T follicular helper cell (primary cell): Measurements from ENCODE around the gene LRP1.

ENCODE experiments used
- DNase-seq: peaks from one replicate; pipeline ENCODE4 v3.0.0-alpha.2; 2020; ENCODE audit warnings: low read depth

LRP1 gene

DNA sequence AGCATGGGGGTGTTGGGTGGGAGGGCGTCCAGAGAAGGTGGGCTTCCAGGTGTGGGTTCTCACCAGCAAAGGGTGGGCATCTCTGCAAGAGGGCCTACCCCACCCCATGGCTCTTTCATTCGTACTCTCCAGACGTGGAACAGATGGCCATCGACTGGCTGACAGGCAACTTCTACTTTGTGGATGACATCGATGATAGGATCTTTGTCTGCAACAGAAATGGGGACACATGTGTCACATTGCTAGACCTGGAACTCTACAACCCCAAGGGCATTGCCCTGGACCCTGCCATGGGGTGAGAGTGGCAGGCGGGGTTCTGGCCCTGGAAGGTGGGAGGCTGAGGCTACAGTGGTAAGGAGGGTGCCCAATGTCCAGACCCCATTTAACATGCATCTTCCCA, 25.8 kb downstream of the LRP1 start:
- no peak for DNase-seq

- DNase-seq = no peak
Measured at GRCh38 chr12:57154804-57155434, 26.6 kb downstream of the LRP1 start.

GRCh38 chr12:57156701-57157403, 28.6 kb downstream of the LRP1 start:
- no peak for DNase-seq

DNA sequence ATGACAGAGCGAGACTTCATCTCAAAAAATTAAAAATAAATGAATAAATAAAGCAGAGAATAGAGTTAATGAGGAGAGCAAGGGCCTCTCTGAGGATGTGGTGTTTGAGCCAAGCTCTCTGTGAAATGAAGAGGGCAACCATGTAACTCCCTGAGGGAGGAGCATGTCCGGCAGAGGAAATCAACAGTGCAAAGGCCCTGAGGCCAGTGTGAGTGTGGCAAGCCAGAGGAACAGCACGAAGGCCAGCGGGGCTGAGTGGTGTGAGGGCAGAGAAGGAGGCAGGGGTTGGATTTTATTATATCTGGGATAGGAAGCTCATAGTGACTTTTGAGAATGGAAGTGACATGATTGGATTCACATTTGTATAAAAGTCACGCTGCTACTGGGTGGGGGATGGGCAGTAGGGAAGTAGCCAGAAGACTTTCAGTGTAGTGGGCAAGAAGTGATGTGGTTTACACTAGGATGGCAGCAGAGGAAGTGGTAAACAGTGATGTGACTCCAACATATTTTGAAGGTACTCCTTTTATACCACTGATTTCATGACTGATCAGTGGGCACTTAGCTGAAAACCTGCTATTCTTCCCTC, 29.4 kb downstream of the LRP1 start:
- DNase-seq = no peak

DNA sequence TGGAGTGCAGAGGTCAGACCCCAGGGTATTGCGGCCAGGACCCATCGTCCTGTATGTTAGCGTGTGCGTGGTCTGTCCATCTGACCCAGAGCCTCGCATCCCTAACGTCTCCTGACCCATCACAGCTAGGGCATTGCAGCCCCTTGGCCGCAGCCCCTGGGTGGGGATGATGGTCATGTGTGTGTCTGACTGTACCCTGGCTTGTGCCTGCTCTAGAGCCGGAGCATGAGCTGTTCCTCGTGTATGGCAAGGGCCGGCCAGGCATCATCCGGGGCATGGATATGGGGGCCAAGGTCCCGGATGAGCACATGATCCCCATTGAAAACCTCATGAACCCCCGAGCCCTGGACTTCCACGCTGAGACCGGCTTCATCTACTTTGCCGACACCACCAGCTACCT, 29.9 kb downstream of the LRP1 start:
- no peak for DNase-seq

DNA sequence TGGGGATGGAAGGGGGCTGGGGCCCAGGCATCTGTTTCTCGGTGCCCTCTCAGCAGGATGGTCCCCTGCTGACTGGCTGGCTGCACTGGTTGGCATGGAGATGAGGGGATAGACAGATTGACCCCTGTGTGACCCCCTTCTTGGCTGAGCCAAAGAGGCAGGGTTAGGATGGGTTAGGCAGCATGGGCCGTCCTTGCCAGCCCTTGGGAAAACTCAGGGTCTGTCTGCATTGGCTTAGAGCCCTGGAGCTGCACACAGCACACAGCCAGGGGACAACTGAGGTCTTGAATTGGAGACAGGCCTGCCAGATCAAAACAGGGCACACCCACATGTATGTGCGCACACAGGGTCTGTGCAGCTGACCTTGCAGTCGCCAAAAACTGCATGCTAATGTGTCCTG, 30.4 kb downstream of the LRP1 start:
- no peak for DNase-seq

DNA sequence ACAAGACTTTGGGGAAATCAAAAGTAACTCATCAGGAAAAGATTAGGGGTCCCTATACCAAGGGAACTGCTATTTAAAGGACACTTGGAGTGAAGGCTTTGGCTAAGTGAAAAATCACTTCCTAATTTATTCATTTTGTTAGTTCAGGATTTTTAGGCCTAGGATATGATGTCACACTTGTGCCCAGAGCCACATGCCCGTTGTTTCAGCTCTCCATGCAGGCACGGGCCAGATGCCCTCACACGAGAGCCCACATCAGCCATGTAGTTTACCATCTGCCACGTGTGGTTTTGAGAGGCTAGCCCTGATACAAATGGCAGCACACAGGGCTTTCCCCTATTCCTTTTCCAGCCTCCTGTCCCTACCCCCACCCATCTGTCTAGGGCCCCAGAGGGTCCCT, 31.0 kb downstream of the LRP1 start:
- no peak for DNase-seq

DNA sequence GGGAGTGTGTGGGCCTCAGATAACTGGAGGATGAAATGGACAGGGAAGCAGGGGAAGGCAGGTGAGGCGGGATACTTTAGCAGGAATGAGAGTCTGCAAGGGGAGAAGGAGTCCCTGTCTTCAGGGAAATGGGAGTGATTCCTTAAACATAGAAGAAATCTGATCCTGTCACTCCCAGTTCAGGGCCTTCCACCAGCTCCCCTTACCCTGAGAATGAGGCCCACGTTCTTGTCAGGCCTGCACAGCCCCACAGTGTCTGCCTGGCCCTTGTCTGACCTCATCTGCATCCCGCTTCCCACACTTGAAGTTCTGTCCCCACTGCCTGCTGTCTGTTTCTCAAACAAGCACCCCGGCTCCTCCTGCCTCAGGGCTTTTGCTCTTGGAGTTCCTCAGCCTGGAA, 31.8 kb downstream of the LRP1 start:
- no peak for DNase-seq

- no peak for DNase-seq
Measured at GRCh38 chr12:57160741-57161140, 32.5 kb downstream of the LRP1 start.

GRCh38 chr12:57161491-57161890, 33.2 kb downstream of the LRP1 start:
- no peak for DNase-seq

GRCh38 chr12:57162553-57163125, 34.4 kb downstream of the LRP1 start:
- DNase-seq = no peak

DNA sequence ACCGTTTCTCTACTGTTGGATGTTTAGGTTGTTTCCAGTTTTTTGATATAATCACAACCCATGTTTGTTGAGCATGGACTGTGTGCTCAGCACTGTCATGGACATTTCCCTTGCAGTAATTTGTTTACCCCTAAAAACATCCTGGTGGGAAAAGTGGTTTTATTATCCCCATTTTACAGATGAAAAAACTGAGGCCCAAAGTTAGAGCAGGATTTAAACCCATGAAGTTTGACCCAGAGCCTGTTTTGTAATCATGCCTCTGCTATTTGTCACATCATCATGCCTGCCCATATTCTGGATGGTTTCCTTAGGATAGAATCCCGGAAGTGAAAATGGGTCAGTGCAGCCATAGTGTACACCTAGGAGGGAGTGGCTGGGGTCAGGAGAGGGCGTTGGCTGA, 36.2 kb downstream of the LRP1 start:
- no peak for DNase-seq

DNA sequence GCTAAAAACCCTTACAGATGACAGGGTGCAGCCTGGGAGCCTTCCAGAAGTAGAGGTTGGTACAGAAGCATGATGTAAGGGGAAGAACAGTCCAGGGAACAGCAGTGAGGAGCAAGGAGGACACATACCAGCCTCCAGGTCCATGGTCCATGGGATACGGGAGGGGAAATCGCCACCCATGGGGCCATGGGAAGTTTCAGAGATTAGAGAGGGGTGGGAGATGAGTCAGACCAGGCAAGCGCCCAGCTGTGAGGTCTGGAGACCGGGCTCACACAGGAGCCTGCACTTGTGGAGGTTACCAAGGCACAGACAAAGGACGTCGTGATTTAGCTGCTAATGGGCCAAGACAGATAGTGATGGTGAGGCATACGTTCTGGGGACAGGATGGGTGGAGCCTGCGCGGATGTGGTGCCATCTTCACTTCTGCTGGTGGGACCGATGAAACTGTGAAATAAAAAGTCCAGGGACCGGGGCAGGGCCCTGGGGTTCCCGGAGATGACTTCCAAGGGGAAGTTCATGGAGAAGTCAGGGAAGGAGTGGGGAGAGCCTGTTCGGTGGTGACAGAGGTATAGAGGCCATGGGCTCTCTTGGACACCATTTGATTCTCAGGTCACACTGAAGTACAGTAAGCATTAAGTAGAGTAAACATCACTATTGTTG, 36.8 kb downstream of the LRP1 start:
- DNase-seq = no peak

GRCh38 chr12:57165741-57166140, 37.5 kb downstream of the LRP1 start:
- DNase-seq = no peak

DNA sequence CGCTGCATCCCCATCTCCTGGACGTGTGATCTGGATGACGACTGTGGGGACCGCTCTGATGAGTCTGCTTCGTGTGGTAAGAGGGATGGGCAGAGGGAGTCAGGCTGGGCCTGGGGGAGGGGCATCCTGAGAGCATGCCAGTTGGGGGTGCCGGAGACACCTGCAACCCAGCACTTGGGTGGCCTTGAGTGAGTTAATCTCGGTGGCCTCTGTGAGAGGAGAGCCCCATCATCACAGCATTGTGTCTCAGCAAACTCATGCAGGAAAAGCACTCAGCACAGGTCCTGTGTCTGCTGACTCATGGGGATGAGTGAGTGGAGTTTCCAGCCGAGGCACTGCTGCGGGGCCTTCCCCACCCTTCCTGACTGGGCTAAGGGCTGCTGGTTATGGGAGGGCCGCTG, 38.7 kb downstream of the LRP1 start:
- DNase-seq = no peak

- no peak for DNase-seq
Measured at GRCh38 chr12:57168058-57168457, 39.8 kb downstream of the LRP1 start.

DNA sequence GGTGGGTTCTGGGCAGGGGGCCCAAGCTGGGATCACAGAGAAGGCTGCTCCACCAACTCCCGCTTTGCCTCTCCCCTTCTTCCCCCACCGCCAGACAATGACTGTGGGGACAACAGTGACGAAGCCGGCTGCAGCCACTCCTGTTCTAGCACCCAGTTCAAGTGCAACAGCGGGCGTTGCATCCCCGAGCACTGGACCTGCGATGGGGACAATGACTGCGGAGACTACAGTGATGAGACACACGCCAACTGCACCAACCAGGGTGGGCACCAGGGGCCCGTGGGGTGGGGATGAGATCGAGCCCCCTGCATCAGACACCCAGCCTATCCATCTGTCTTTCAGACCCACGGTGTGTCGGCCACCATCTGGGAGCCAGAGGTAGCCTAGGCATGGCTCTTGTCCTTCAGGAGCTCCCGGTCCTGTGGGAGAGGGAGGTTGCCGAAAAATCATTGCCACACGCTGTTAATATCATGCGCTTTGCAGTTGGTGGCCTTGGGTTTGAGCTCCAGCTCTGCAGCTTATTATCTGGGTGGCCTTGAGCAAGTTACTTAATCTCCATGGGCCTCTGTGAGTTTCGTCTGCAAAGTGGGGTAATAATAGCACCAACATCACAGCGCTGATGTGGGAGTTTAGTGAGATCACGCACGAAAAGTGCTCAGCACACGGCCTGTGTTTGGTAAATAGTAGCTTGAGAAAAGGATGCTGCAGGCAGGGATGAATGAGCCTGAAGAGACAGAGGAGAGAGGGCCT, 40.9 kb downstream of the LRP1 start:
- DNase-seq = no peak

DNA sequence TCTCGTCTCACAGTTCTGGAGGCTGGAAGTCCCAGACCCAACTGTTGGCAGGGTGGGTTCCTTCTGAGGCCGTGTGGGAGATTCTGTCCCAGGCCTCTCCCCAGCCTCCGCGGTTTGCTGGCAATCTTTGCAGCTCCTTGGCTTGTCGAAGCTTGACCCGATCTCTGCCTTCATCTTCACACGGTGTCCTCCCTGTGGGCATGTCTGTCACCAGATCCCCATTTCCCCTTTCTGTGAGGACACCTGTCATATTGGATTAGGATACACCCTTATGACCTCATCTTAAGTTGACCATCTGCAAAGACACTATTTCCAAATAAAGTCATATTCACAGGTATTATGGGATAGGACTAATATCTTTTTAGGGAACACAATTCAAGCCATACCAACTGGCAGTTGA, 41.7 kb downstream of the LRP1 start:
- no peak for DNase-seq

- DNase-seq = no peak
Measured at GRCh38 chr12:57170408-57170807, 42.1 kb downstream of the LRP1 start.

DNA sequence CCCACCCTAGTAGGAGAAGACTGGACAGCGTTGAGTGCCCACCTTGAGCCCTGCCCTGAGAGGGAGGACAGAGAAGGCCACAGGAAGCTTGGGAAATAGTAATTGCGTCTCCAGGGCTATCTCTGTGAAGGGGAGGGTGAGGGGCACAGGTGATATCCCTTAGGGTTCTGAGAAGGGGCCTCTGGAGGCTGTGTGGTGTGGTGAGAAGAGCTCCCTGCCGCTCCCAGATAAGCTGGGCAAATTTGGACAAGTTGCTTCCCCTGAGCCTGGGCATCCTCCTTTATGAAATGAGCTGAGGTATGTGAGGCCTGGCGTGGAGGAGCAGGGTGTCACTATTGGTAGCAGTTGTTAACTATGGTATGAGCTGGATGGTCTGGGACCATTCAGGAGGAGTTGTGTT, 42.6 kb downstream of the LRP1 start:
- no peak for DNase-seq

- DNase-seq = no peak
Measured at GRCh38 chr12:57171668-57172067, 43.4 kb downstream of the LRP1 start.

GRCh38 chr12:57173089-57173488, 44.8 kb downstream of the LRP1 start:
- DNase-seq = no peak
